ENCODE results near the gene PLXNC1. TPM values are rescaled to one million over a fixed set of nuclear protein-coding genes. Genes with fewer than 3 reads are reported as not detected.

Gene PLXNC1
- total and polyA plus RNA-seq, 9 of the 15 experiments (the other 6 are each of a cell fraction or from before 2014, with no cell fraction given) = 0.08 to 0.87 (median 0.28) TPM

DNA sequence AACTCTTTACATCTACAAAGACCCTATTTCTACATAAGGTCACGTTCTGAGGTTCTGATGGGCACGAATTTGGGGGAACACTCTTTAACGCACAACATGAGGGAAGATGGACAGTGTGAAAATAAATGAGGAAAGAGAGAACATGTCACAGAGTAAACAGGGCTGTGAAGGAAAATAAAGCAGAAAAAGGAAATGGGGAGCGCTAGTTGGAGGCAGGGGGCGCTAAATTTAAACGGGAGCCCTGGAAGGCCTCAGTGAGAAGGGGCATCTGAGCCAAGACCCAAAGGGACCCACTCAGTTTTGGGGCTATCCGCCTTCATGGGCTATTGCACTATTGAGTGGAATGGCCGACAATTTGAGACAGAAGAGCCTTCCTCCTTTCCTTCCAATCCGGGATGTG, 50.5 kb downstream of the PLXNC1 start (continued):
- TF ChIP-seq, protein P1, sequence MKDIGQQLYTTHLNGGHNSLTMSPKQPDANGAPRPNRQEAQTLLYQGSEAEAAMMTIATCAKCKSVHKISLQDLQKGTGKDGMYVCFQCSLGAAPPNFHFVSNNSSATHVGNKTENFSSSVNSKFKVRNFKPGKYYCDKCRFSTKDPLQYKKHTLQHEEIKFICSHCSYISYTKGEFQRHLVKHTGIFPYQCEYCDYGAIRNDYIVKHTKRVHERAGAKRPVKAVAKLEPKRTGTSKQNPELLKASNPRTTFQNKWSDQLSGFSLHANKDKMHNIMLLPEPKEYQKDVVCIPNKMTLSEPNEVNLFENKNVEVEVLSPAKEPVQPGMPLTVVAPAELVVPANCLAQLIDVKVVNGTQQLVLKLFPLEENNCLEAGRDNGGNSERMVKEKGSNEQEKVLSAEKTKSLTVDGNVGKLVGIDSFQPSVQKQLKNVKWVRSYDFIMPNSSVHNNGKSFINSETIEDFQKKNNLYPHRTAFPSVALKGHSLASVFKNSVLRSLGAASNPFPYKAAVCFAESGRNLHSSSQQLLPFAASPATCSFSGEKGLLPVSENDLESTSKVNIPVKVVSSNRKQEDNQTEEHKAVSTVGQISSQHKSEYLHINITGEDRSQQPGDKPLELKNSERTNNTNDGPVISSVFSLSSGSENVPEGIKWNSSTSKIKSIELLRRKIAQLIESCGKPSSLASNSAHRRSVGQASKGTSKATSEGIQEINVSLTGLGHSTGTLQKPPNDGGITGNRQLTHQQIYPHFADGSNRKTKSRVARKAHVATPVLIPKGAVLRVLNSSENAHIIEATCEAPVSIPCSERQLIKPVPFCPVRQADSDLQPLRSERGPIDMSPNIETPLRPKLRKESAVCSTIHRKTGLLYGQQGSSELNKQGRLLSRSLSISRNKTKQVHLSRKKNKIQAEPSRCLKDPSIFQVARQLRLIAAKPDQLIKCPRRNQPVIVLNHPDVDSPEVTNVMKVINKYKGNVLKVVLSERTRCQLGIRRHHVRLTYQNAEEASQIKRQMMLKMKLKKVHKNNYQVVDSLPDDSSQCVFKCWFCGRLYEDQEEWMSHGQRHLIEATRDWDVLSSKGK (CRISPR knock-in tag; IDR thresholded peaks at IDR 0.05) = no peak
- TF ChIP-seq, protein P2, sequence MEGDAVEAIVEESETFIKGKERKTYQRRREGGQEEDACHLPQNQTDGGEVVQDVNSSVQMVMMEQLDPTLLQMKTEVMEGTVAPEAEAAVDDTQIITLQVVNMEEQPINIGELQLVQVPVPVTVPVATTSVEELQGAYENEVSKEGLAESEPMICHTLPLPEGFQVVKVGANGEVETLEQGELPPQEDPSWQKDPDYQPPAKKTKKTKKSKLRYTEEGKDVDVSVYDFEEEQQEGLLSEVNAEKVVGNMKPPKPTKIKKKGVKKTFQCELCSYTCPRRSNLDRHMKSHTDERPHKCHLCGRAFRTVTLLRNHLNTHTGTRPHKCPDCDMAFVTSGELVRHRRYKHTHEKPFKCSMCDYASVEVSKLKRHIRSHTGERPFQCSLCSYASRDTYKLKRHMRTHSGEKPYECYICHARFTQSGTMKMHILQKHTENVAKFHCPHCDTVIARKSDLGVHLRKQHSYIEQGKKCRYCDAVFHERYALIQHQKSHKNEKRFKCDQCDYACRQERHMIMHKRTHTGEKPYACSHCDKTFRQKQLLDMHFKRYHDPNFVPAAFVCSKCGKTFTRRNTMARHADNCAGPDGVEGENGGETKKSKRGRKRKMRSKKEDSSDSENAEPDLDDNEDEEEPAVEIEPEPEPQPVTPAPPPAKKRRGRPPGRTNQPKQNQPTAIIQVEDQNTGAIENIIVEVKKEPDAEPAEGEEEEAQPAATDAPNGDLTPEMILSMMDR (IDR thresholded peaks at IDR 0.05 in 2 of 3, conservative IDR thresholded peaks at IDR 0.05 in 1 of 3; ENCODE audit: insufficient read depth in 2 of 3, low read depth in 1 of 3, low read length in 3 of 3) = peak; percentile 31 to 45 (median 44); a peak in 5 of 6 replicates

DNA sequence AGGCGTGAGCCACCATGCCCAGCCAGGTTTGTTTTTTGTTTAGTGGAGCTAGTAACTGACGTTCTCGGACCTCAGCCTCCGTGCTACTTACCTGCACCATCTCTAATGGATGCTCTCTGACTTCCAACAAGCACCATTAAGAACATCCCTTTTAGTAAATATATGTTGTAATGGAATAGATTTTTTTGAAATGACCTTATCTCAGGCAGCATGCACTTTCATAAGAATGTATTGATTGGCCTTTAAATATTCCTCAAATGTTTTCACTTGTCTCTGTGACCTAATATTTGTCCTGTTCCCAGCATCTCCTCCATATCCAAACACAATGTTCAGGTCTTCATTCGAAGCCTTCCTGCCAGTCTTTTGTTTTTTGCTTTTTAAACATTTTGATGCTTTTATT, 51.7 kb downstream of the PLXNC1 start:
- WGBS (ENCODE audit: insufficient coverage, low coverage, missing lambda C conversion rate) = 13% methylated on average over 5 of the region's 5 CpGs
- in situ Hi-C loops (cut with MboI) (no loop called here), intact Hi-C loops (cut with micrococcal nuclease) (no loop called here)
- Histone ChIP-seq H3K9ac (ENCODE audit: insufficient read depth in 1 of 2, low read depth in 2 of 2, low read length in 2 of 2) (no peak overlapping the region), H3K4me3 (no peak overlapping the region), H3K4me2 (ENCODE audit: insufficient read depth, low read length) (no peak overlapping the region), H4K20me1 (replicated peaks; ENCODE audit: control insufficient read depth, insufficient read depth, low read length) (no peaks in the 10 kb centered on the region), H3K9me3 (replicated peaks; ENCODE audit: control insufficient read depth, insufficient read depth, low read depth, low read length) (no peaks in the 10 kb centered on the region), H3K9me1 (ENCODE audit: control insufficient read depth, insufficient read depth, low read length) (no peaks in the 10 kb centered on the region), H2AFZ (ENCODE audit: low read depth, low read length) (no peak overlapping the region), H3K79me2 (ENCODE audit: control insufficient read depth, insufficient read depth, low read length) (no peaks in the 10 kb centered on the region), H3K36me3 (ENCODE audit: control insufficient read depth, insufficient read depth, low read length) (no peaks in the 10 kb centered on the region), H3K4me1 (replicated peaks in 1 of 2; ENCODE audit: control insufficient read depth in 2 of 2, insufficient read depth in 2 of 2, low read length in 2 of 2) (peaks cover 0 to 16% of the 10 kb centered on the region in 2 experiments; a peak in 2 of 5 replicates), H3K27ac (ENCODE audit: extremely low read depth, low read depth, low read length) (no peak overlapping the region), H3K27me3 (ENCODE audit: control insufficient read depth in 2 of 2, insufficient read depth in 2 of 2, low read length in 2 of 2) (0 out of 5 replicates have a peak, but pooled peaks cover 0 to 5% of the 10 kb centered on the region in 2 experiments)
- DNase-seq (ENCODE audit: extremely low read depth in 1 of 4, low spot score in 3 of 4) (no peak), FAIRE-seq (no peak), ATAC-seq (no peak)
- ChIA-PET CTCF (ENCODE audit: low intra/inter-chr PET ratio) (no interaction called here), POLR2A (interaction anchor here (0.6 to 1.4 kb wide), 2 partner anchors 17 to 794 kb away, joined by 3 to 4 read pairs; no protein-coding TSS in a partner anchor)
- BruUV-seq (replicated peaks) = no TSS peak
- TF ChIP-seq MTA3 (IDR thresholded peaks at IDR 0.05; ENCODE audit: borderline replicate concordance) (no peak), HDAC1 (IDR thresholded peaks at IDR 0.05) (no peak), FOS (IDR thresholded peaks at IDR 0.05; ENCODE audit: extremely low read depth, insufficient read length) (no peak), ZNF282 (CRISPR knock-in tag; IDR thresholded peaks at IDR 0.05) (no peak), SMARCB1 (IDR thresholded peaks at IDR 0.05; ENCODE audit: insufficient read length, low read depth) (no peak), SPI1 (IDR thresholded peaks at IDR 0.05; ENCODE audit: borderline replicate concordance, low read depth, low read length) (no peak), MXI1 (IDR thresholded peaks at IDR 0.05; ENCODE audit: low read depth, low read length) (no peak)
- TF ChIP-seq, protein P3, sequence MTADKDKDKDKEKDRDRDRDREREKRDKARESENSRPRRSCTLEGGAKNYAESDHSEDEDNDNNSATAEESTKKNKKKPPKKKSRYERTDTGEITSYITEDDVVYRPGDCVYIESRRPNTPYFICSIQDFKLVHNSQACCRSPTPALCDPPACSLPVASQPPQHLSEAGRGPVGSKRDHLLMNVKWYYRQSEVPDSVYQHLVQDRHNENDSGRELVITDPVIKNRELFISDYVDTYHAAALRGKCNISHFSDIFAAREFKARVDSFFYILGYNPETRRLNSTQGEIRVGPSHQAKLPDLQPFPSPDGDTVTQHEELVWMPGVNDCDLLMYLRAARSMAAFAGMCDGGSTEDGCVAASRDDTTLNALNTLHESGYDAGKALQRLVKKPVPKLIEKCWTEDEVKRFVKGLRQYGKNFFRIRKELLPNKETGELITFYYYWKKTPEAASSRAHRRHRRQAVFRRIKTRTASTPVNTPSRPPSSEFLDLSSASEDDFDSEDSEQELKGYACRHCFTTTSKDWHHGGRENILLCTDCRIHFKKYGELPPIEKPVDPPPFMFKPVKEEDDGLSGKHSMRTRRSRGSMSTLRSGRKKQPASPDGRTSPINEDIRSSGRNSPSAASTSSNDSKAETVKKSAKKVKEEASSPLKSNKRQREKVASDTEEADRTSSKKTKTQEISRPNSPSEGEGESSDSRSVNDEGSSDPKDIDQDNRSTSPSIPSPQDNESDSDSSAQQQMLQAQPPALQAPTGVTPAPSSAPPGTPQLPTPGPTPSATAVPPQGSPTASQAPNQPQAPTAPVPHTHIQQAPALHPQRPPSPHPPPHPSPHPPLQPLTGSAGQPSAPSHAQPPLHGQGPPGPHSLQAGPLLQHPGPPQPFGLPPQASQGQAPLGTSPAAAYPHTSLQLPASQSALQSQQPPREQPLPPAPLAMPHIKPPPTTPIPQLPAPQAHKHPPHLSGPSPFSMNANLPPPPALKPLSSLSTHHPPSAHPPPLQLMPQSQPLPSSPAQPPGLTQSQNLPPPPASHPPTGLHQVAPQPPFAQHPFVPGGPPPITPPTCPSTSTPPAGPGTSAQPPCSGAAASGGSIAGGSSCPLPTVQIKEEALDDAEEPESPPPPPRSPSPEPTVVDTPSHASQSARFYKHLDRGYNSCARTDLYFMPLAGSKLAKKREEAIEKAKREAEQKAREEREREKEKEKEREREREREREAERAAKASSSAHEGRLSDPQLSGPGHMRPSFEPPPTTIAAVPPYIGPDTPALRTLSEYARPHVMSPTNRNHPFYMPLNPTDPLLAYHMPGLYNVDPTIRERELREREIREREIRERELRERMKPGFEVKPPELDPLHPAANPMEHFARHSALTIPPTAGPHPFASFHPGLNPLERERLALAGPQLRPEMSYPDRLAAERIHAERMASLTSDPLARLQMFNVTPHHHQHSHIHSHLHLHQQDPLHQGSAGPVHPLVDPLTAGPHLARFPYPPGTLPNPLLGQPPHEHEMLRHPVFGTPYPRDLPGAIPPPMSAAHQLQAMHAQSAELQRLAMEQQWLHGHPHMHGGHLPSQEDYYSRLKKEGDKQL (CRISPR knock-in tag; IDR thresholded peaks at IDR 0.05; ENCODE audit: borderline replicate concordance) = no peak

Measured in K562 (cell line).